NCI-H774 (cell line): Measurements from ENCODE around the gene LHFPL3.
"Not testable (repeated sequence)": the region's sequence is repeated elsewhere in the genome, so short reads cannot be mapped to it uniquely, and the experiment has no call there.

Experiments used
- DNase-seq: peaks from one replicate; lab custom pipeline; 2025; lab: John Stamatoyannopoulos, UW

LHFPL3 gene

DNA sequence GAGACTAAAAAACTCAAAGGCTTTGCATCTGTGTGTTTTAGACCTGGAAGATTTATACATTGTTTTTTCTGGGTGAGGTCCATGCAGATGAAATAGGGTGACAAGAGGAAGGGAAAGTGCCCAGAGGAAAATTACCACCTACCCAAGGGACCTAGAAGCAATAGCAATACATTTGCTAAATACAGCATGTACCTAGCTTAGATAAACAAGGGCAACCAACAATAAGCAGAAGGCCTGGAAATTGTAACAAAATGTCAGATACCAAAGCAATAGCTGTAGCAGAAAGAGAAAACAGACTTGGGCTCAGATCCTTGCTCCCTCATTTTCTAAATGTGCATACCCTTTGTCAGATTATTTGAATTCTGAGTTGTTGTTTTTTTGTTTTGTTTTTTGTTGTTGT is 367.2 kb downstream of the LHFPL3 start:
- no peak for DNase-seq

DNA sequence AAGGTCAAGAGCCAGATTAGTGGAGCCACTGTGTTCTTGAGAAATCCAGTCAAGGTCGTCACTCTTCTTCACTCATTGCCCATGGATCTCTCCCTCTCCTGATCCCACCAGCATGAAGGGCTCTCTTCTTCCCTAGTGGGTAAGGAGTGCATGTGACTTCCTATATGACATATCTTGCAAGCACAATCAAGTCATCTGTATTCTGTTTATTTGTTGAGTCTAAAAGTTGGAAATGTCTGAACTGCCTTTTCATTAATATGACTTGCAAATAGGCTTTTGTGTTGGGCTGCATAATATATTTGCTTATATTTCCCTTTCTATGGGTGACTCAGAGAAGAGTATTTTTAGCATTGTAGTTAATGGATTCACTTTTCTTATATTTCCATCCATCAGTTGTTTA is 371.9 kb downstream of the LHFPL3 start:
- no peak for DNase-seq

DNA sequence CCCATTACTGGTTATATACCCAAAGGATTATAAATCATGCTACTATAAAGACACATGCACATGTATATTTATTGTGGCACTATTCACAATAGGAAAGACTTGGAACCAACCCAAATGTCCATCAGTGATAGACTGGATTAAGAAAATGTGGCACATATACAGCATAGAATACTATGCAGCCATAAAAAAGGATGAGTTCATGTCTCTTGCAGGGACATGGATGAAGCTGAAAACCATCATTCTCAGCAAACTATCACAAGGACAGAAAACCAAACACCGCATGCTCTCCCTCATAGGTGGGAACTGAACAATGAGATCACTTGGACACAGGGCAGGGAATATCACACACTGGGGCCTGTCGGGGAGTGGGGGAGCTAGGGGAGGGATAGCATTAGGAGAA is 392.6 kb downstream of the LHFPL3 start:
- not testable (repeated sequence) for DNase-seq

DNA sequence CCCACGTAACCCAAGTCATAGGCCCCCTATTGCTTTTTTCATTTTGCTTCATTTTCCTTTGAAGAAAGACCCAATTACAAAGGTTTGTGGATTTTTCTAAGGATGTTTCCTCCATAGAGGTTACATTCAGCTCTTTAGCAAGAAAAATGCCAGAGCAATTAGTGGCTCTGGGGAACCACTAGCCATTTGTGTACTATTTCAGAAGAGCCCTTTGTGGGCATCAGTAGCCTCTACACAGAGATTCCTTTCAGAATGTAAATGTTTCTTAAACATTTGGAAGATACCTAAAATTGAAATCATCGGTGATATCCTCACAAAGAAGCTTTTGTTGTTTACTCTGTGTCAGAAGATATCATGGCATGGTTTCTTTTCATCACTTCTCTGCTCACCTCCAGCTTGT is 394.6 kb downstream of the LHFPL3 start:
- DNase-seq, result no peak

DNA sequence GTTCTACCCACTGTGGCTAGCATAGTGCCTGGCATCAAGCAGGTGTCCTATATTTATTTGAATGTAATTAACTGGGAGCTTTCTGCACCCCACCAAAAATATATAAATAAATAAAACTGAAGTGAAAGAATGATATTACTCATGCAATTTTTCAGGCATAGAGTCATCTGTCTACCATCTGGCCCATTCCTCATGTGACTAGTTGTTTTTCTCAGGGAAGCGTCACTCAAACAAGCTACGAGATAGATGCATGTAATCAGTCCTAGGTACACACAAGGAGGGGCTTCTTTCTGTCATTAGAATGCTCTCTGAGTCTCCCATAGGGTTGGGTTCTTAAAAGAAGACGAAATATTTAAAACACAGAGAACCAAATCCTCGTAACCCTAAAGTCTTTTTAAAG is 430.1 kb downstream of the LHFPL3 start:
- no peak for DNase-seq

DNA sequence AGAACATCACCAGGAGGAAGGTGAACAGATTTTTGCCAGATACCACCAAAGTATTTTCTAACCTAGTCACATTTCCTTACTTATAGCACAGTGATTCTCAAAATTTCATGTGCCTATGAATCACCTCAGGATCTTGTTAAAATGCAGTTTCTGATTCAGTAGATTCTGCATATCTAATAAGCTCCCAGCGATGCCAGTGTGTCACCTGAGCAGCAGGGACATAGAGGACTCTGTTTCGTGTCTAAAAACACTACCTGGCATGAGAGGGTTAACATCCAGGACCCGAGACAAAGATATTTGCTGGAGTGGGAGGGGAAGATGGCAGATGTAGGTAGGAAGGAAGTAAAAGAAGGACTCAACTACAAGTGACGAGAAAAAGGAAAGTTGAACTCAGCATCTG is 433.5 kb downstream of the LHFPL3 start:
- DNase-seq, result no peak

DNA sequence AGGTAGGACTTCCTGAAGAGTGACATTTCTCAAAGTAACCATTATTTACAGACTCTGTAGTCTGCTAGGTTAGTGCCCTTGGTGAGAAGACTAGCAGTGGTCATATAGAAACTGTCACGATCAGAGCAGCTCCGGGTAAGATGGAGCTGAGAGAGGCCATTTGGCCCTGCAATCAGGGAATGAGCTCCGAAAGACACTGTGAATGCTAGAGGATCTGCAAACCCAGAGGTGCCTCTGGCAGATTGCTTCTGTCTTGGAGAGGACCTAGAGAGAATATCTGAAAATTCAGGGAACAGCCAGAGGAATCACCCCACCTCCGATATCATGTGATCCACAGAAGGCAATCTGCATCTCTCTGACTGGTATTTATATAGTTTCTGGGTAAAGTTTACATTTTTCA is 438.7 kb downstream of the LHFPL3 start:
- DNase-seq, result no peak

DNA sequence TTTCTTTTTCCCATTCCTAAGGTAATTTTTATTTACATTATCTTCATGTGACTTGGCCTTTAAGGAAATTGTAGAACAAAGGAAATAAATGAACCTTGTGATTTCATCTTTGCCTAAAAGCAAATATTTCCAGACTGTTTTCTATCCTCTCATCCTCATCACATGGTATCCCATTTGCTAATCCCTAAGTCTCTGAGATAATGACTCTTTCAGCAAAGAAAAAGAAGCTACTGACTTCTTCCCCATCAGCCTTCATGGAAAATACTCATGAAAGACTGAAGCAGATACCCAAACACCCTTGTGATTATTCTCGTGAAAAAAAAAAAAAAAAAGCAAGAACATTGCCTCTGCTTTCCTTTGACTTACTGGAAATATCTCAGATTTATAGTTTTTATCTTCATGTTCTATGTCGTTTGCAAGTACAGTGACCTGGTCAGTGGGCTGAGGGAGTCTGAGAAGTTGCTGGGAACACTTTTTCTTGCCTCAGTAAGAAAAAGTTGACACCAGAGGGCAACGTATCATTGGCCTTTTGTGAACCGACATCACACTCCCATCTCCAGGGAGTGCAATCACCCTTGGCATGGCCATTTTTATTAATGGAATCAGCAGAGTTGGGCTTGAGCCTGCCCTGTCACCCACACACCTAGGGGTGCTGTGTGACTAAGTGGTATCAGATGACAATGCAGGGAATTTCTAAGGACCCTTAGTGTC is 439.6 kb downstream of the LHFPL3 start:
- no peak for DNase-seq

DNA sequence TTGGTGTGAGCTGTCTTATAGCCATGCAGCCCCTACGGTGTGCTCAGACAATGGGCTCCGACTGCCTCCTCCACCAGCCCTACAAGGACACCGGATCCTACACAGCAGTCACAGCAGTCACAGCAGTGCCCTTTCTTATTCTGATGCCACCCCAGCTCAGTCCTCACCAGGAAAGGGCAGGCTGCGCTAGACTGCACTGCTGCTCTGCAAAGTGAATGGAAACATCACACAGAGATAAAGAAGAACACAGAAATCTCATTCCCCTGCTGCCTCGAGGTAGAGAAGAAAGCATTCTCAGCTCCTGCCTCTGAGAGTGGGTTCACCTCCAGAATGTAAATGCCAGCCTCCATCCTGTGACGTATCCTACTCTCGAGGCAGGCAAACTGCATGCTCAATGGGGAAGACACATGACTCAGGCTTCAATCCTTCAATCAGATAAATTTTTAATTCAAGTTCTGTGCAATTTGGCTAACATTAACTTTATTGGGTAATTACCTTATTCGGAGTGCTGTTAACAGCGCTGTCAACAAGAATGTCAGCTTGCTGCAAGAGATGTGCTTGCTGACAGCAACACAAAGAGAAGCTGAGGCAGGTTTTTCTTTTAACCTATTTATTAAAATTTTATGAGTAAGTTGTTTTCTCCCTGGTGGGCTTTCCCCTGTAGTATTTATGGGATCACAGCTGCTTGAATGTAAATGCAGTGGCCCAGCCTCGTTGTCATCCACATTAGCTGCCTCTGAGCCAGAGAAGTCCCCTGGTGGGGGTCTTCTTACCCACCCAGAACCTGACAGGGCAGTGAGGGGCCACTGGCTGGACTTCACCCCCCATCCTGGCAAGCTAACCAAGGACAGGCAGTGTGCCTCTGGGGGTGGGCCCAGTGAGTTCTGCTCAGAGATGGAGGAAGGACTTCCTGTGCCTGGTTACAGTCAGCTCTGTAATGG is 444.3 kb downstream of the LHFPL3 start:
- DNase-seq, result no peak

DNA sequence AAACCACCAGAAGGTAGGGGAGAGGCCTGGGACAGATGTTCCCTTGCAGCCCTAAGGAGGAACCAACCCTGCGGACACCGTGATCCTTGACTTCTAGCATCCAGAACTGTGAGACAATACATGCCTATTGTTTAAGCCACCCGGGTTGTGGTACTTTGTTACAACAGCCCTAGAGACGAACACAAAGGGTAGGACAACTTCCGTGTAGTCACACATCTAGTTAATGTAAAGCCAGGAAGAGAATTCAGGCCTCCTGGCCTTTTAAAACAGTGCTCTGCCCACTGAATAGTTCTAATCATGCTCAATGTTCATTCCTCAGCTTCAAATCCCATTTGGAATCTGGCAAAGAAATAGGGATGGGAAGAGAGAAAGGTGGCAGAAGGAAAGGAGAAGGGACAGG is 445.4 kb downstream of the LHFPL3 start:
- DNase-seq, result no peak

DNA sequence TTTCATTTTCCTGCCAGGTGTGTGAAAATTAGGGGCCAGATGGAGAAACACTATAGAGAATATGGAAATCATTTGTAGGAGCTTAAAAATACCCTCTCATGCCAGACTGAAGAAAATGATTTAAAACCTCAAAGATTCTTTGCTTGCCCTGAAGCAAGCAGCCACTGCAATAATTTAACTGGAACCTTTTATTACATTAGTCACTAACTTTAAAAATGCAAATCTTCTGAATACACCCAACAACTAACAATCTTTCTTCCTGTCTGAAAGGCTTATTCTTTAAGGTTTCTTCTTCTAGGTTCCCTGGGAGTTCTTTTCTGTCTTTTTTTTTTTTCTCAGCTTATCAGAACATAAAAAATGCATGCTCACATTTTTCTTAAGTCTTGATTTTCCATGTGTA is 447.1 kb downstream of the LHFPL3 start:
- DNase-seq, result no peak

DNA sequence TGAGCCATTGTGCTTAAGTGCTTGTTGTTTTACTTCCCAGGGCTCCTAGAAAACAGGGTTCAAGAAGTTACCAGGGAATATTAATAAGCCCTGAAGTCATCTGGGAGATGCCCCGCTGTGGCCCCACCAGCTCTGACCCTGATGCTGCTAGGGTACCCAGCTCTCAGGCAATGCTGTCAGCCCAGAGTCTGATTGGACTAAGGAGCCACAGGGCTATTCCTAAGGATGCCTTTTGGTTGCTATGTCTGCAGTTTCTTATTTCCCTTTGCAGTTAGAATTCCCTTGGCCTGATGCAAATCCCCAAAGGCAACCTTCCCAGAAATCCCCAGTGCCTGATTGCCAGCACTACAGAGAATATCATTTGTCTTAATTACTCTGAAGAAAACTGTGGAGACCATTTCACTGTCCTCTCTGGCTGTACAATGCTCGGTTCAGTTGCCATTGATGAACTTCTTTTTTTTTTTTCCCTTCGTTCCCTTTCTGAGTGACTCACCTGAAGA is 448.9 kb downstream of the LHFPL3 start:
- no peak for DNase-seq

DNA sequence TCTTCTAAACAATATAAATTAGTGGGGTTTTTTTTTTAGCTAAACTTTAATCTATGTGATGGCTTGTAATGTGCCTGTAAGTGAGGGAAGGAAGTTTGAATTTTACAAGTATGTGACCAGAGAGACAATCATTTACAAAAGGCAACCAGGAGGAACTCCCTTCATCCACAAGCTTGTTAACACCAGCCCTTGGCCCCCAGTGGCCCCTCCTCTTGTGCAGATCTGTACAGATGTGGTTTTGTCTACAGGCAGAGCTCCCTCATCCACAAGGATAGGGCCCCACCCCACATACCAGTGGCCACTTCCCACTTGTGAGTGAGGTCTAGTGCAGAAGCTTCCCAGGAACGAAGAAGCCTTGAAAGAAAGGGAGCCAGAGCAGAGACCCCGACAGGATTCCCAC is 451.5 kb downstream of the LHFPL3 start:
- DNase-seq, result no peak

DNA sequence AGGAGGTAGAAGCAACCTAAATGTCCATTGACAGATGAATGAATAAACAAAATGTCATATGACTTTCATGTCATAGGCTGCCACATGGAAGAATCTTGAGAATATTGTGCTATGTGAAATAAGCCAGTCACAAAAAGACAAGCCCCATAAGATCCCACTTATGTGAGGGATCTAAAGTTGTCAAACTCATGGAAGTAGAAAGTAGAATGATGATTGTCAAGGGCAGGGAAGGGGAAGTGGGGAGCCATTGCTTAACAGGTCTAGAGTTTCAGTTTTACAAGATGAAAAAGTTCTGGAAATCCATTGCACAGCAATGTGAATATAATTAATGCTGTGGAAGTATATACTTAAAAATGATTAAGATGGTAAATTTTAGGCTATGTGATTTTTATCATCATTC is 456.3 kb downstream of the LHFPL3 start:
- DNase-seq, result no peak

DNA sequence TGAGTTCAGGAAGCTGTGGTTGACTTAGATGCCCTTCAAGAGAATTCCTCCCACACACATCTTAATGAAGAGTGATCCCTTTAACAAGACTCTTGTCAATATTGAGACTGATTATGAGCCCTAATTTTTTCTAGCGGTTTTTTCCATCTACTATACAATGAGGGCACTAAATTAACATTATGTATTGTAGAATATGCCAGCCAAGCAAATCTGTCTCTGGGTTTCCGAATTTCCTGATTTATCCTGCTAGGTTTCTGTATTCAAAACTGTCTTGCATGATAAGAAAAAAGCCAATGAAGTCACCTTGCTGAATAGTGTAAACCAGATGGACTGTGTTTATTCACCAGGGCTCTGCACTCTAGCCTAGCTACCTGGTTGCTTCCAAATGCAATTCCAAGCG is 461.4 kb downstream of the LHFPL3 start:
- DNase-seq, result no peak

DNA sequence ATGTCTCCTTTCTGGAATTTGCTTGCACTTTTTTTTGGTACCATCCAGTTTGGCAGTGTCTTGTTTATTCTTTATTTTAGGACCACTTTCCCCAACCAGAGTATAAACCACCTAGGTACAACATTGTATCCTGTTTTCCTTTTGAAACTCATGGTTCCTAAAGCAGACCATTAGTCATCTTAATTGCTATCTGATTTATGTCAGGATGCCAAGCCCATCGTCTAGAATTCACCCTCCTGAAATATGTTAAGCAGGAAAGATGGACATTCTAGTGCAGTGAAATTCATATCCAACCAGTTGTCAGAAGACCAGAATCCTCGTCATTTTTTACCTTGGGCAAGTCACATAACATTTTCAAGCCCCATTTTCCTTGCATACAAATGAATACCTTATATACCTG is 462.0 kb downstream of the LHFPL3 start:
- DNase-seq, result no peak

DNA sequence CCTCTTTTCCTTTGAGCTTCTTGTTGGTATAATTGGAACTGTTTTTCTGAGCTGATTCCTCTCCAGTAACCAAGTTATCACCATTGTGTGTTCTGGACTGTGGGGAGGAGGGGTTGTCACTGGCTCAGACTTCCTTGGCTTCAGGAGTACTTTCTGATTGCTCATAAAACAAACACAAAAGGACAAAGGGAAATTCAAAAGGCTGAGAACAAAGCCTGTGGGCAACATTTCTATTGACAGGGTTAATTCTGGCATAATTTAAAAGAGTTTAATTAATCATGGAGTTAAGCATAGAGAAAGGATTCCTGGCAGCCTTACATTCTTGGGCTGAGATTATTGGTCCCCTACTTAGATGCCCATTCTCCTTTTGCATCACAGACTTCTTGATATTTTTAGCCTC is 462.7 kb downstream of the LHFPL3 start:
- DNase-seq, result no peak

DNA sequence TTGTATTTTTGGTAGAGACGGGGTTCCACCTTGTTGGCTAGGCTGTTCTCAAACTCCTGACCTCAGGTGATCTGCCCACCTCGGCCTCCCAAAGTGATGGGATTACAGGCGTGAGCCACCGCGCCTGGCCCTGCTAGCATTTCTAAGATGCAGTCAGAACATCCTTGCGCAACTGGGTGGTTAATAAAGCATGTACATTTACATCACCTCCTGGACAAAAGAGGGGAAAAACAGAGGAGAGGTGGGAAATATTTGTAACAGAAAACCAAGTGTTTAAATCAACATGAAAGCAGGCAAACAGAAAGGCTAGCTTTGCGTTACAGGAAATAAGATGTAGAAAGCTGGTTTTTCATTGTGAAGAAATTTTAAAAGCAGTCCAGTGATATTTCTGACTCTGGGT is 464.7 kb downstream of the LHFPL3 start:
- DNase-seq, result no peak

DNA sequence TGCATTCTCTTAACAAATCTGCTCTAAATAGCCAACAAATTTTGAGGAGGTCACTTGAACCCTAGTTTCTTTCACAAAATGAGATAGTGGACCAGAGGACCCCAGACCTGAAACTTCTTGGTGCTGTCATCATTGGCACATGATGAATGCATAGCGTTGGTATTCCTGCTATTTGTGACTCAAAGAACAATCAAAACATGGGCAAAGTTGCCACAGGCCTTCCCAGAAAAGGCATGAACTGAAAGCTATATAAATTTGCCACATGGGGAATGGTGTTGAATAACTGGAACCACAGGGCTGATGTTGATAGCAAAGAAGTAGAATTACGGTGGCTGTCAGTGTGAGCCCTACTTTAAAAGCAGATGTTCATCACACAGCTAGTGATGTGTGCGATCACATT is 465.8 kb downstream of the LHFPL3 start:
- DNase-seq, result no peak

DNA sequence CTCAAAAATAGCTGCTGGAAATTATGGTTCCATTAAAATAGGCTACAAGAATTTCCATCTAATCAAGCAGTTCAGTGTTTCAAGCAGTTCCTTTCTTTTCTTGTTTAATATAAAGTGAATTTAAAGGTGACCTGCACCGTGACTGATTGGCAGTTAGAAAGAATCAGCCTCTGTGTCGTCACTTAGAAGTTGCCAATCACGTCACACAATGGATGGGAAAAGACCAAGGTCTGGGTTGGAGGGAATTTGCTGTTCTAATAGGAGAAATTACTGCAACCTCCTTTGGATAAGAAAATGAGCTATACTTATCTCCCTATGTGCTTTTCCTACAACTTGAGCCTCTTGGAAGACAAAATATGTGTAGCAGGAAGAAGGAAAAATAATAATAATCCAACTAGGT is 466.2 kb downstream of the LHFPL3 start:
- DNase-seq, result no peak

DNA sequence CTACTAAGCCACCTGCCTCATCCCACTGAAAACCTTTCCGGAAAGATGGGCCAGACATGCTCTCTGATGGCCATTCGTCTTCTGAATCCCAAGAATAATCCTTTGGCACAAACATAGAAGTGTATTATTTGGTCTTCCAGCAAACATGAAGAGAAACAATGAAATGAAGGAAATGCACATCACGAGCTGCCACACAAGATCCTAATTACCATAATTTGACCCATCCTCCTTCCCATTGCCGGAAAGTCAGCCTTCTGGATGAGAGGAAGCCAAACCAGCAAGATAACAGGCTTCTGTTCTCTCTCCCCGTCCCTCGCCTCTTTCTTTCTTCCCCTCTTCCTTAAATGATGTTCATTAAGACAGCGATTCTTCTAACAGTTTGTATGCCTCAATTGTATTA is 466.7 kb downstream of the LHFPL3 start:
- DNase-seq, result no peak

DNA sequence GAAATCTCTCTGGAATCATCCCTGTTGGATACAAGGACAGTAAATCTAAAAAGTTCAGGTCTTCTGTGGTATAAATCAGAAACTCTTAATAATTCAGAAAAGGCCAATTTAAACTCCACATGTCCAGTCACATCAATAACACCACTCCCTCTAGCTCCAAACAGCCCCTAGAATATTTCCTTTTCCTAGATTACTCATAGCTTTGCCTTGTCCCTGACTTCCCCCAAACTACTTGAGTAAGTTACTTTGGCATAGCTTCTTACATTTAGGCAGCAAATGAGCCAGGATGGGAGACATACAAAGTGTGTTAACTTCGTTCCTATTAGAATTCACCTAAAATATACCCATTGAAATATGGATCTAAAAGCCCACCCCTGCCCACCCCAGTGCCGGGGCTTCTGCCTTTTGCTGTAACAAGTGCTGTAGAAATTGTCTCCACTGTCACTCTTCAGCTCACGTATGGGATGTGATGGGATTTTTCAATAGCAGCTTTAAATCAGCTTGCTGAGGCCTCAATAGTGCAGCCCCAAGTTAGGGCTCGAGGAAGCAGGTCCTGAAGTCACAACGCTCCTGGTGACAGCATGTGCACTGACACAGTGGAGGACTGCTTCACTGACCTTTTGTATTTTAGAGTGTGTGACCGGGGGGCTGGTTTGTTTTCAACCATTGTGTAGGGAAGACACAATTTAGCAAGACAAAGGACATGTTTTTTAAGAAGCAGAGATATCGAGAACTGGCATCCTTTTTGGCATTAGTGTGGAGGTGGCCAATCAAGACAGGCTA is 467.4 kb downstream of the LHFPL3 start:
- DNase-seq, result no peak

DNA sequence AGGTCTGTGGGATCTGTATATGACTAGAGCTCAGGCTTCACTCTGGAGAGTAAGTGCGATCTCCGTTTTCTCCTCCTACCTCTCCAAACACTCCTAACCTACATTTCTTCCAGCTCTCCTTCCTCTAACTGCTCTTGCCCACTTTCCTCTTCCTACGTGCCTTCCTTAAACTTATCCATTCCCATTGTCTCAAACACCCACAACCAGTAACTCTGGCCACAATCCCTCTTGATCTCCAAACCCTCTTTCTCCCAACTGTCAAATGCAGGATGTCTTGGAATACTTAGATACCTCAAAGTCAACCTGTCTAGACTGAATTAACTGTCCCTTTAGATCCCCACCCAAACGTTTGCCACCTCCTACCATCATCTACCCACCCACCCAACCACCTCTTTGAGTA is 471.9 kb downstream of the LHFPL3 start:
- DNase-seq, result no peak
